CD4-positive, alpha-beta T cell treated with Interleukin-21 for 1 hour (primary cell): Measurements from ENCODE around the gene ARHGDIB.

Experiments used
- DNase-seq: peaks from one replicate; pipeline ENCODE4 v3.0.0-alpha.2; 2020

Gene ARHGDIB

DNA sequence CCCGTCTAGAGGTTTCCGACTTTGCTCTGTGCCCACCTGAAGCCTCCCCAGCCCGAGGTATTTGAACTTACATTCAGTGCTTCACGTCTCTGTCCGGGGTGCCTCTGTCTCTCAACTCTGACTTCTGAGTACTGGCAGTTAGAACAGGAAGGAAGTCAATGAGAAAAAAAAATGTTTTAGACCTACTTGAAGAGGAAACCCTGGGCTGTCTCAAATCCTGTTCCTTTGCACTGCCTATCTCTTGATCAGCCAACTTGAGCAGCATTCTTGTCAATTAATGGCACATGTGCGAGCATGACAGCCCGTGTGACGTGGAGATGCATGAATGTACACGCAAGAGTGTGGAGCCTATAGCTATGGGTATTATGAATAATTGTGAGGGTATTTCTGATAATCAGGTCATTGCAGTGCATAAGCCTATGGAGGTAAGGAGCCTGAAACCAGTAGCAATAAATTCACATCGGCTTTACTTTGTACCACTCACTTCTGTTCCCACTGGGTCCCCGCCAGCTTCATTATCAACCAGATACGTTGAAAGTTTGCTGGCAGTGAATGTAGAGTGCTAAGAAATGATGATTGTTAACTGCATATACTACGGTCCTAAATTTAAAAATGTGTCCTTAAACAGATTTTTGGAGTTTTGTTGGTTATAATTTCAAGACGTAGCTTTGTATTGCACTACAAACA lies at the start of gene ARHGDIB:
TSS of gene ARHGDIB (minus strand) at position 136 of the 687 bp plus-strand sequence. CDS start 10,889 bp downstream, outside the sequence.
- DNase-seq = peak; percentile 94

DNA sequence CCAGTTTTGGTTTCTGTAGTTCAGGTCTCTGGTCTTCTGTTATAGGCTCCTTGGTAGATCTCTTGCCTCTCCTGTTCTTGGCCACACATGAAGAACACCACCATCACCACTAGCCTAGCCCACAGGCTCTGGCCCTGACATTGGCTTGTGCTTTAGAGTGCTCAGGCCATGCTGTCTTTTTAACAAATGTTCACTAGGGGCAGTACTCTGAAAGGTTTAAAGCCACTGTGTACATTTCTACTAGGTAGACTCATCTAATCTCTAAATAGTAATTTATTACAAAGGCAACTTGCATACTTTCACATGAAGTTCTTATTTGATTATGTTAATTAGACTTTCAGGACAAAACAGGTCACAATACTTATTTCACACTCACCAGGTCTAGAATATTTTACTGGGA lies 49.8 kb upstream of the ARHGDIB start:
- no peak for DNase-seq

DNA sequence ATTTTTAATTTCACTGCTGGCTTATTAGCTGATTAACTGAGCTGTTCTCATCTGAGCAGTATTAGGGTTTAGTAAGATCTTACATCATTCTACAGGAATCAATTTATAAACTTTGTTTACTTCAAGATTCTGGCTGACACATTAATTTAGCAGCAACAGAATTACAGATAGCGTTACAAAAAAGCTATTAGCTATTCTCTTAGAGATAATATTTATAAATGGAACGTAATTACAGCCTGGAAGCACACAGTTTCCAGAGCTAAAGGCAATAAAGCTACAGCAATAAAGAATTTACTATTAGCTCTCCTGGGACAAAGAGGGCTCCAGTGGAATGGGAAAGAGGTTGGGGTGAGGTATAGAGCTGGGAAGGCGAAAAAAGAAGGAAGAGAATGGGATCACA lies 46.1 kb upstream of the ARHGDIB start:
- no peak for DNase-seq

DNA sequence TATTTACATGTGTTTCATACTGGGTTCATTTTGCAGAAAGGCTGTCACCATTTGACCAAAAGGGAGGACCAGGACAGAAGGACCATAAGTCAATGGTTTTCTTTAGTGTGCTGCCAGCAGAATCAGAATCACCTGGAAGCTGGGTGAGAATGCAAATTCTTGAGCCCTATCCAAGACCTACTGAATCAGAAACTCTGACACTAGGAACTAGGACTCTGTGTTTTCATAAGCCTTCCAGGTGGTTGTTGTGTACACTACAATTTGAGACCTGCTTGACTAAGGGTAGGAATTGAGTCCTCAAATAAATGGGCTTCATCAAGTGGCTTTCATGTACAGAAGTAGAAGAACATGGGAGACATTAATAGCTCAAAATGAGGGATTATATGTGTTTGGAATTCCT lies 43.7 kb upstream of the ARHGDIB start:
- no peak for DNase-seq

DNA sequence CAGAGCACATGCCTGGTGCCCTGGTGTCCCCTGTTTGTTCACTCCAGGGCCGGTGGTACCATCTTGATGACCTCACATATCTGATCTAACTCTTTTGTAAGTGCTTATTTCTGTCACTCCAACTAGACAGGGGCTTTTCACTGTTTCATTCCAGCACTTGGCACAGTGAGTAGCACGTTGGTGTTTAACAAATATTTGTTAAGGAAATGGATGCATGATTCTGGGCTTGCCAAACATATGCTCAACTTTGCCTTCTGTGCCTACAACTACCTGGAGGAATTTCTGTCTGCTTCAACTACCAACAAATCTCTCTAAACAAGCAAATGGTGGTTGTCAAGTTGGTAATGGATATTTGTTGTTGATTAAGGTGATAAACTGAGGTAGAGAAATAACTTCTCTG lies 43.0 kb upstream of the ARHGDIB start:
- no peak for DNase-seq

DNA sequence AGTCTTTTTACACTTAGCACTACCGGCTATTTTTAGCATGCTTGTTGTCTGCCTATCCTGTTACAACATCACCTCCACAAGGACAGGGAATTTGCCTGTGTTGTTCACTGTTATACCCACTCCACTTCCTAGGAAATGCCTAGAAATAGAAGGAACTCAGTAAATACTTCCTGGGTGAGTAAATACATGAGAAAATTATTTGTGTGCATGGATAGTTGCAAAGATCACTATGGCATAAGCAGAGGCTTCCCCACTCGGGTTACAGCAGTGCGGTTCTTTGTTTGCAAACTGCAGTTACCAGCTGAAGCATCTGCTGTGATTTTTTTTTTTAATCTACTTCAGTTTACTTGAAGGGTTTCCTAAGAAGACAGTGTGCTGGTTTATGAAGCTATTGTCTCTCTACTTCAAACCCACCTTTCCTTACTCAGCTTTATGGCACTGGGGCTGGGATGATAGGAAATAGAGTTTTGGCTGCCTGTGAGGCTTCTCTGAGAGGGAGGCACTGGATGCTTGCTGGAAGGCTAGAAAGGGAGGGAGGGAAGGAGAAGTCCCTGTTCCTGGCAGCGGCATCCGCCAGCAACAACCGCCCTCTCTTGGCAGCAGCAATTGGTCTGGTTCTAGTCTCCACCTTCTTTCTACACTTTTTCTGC lies 40.5 kb upstream of the ARHGDIB start:
- no peak for DNase-seq

DNA sequence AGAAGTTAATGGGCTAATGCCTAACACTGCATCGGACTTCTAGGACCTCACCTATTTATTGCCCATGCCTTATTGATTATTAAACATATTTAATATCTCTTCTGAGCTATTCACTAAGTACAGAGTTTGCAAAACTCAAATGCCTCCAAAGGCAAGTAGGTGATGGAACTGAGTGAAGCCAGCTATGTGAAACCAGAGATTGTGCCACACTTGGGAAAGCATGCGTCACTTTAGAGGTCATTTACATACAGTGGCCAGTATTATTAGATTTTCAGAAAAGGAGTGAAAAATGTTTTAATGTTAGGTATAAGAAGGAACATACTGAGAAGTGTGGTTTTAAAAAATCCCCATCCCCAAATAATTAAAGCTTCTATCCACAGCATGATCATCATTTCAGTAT lies 39.2 kb upstream of the ARHGDIB start:
- DNase-seq = no peak

DNA sequence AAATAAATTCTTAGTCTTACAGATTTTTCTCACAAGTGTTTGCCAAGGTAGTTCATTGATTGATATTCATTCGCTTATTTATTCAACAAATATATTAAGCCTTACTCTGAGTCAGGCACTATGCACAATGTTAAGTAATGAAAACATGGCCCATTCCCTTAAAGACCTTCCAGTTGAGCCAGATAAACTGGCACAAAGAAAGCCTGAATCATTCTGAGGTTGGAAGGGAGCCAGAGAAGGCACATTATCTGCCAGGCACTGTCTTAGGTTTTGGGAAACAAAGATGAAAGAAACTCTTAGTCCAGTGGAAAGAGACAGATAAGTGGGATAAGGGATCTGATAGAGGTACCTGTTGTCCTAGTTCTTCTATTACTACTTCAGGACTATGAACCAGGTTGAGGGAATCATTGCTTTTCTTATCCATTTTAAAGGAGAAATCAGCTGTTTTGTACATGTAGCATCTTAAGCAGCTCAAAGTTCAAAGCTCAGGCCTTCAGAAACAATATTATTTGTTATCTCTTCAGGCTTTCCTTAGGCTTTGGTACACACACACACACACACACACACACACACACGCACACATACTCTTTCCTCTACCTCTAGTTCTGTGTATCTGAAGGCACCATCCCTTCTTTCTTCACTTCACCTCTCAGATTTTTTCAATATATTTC lies 38.4 kb upstream of the ARHGDIB start:
- DNase-seq = no peak

DNA sequence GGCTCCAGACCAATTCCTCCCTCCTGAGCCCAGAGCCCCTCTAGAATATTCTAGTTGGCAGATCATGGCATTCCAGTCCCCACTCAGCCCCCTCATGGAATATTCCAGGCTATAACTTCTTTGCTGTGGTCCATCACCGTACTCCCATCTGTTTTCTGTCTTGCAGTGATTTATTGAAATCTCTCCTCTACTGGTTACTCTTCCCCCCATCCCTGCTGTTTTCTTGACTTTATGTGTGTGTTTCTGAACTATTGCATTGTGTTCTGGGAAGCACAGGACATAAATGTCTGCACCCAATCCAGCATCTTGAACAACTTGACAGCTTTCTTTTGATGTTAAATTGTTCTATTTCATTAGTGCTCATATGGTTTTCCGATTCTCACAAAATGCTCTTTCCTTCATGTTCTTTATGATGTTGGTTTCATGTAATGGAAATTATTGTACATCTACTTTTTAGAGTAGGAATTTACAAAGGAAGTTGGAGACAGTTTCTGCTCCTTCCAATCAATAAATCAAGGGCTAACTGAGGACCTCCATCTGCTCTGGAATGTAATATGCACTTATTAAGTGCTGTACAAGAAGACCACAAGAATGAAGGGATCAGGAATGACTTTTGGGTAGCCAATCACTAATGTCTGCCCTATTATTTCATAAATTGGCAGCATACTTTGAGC lies 37.8 kb upstream of the ARHGDIB start:
- no peak for DNase-seq

DNA sequence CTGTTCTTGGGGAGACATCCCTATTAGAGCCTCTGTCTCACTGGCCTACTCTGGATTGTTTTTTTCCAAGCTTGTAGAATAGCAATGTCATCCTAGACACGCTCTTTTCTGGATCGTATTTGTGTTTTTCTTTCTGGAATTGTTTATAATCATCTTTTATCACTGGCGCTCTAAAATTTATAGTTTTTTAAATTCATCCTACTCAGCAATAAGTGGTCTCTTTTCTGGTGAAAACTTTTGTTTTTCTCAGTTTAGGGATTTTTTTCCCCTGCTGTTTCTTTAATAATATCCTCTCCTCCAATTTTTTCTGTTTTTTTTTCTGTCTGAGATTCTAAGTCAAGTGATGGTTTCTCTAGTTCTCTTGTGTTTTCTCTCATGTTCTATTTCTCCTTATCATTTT lies 36.6 kb upstream of the ARHGDIB start:
- no peak for DNase-seq

DNA sequence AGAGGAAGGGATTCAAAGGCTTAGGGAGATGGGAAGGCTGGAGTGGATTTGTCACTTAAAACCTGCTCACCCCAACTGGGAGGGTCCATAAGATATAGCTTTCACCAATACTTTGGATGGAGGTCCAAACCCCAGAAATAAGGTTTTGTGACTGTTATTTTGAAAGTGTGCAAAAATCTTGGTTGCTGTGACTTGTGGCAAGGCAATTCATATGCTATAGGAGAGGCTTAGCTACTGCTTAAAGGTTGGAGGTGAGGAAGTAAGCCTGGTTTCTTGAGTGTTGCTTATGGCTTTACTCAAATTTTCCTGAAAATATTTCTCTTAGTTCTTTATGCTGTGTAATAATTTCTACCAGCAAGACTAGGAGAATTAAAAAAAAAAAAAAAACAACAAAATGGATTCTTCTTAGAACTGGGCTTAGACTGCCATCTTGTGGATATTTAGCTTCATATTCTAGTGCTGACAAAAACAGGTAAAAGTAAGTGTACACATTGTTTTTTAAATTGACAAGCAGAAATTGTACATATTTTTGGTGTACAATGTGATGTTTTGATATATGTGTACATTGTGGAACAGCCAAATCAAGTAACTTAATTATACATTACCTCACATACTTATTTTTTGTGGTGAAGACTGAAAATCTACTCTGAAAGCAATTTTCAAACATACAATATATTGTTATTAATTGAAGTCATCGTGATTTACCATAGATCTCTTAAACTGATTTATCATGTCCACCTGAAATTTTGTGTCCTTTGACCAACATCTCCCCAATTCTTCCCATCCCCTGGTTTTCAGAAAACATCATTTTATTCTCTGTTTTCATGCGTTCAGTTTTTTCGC lies 34.4 kb upstream of the ARHGDIB start:
- DNase-seq = peak; percentile 71

DNA sequence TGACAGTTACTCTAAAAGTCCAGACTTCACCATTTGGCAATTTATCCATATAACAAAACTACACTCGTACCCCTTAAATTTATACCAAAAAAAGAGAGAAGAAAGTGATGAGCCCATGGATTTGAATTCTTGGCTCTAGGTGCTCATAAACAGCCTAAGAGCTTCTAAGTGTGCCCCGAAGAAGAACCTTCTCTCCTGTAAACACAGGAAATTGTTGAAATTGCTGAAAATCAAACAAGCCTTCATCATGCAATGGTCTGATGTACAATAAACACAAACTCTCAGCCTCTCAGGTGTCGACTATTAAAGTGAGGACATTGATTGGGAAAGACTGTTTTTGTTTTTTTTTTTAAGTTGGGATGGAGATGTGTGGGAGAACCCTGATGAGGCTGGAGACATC lies 33.2 kb upstream of the ARHGDIB start:
- no peak for DNase-seq

DNA sequence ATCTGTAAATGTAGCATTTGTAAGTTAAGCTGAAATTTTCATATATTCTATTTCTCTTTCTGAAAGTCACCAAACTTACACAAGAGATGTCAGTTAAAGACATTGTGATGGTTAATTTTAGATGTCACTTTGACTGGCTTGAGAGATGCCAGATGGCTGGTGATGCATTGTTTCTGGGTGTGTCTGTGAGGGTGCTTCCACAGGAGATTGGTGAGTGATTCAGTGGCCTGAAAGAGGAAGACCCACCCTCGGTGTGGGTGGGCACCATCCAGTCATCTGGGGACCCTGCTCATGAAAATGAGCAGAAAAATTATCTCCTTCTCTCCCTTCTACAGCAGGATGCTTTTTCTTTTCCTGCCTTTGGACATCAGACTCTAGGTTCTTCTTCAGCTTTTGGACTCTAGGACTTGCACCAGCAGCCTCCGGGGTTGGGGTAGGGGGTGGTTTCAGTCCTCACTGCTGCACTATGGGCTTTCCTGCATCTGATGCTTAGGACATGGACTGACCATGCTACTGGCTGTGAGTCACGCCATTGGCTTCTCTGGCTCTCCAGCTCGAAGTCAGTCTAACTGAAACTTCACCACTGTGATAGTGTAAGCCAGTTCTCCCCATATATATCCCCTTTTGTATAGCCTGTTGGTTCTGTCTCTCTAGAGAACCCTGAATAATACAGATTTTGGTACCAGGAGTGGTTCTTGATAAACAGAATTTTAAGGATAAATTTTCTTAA lies 32.3 kb upstream of the ARHGDIB start:
- no peak for DNase-seq

DNA sequence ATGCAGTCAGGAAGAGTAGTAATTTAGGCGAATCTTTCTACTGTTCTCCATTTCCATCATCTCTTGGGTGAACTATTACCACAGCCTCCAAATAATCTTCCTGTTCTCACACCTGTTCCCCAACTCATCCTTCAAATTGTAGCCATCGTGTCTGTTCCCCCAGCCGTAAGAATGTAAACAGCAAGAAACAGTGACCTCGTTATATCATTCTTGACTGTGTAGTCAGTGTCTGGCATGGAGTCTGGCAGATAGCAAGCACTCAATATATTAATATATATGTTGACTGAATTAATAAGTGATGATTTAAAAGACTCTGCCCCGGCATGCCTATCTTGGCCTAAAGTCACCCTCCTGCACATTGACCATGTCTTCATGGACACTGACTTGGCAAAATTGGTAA lies 31.7 kb upstream of the ARHGDIB start:
- no peak for DNase-seq

DNA sequence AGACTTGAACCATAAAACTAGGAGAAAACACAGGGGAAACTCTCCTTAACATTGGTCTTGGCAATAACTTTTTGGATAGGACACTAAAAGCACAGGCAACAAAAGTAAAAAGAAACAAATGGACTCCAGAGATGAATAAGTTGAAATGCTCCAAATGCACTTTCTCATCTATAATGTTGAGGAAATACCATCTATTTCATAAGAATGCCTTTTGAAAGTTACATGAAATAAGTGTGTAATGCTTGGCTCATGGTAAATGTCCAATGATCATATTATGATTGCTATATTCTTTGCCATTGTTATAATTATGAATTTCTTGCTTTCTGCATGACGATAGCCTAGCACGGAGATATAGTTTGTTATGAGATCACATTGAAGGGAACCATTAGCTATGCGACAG lies 31.3 kb upstream of the ARHGDIB start:
- no peak for DNase-seq

DNA sequence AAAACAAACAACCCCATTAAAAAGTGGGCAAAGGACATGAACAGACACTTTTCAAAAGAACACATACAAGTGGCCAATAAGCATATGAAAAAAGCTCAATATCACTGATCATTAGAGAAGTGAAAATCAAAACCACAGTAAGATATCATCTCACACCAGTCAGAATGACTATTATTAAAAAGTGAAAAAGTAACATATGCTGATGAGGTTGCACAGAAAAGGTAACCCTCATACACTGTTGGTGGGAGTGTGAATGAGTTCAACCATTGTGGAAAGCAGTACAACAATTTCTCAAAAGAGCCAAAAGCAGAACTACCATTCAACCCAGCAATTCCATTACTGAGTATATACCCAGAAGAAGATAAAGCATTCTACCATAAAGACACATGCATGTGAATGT lies 29.7 kb upstream of the ARHGDIB start:
- DNase-seq = no peak

DNA sequence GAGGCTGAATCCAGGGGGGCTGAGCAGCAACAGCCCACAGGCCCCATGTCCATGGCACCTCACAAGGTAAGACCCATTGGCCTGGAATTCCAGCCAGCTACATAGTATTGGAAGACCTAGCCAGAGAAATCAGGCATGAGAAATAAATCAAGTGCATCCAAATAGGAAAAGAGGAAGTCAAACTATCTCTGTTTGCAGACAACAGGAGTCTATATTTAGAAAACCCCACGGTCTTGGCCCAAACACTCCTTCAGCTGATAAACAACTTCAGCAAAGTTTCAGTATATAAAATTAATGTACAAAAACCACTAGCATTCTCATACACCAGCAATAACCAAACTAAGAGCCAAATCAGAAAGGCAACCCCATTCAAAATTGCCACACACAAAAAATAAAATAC lies 28.4 kb upstream of the ARHGDIB start:
- no peak for DNase-seq

DNA sequence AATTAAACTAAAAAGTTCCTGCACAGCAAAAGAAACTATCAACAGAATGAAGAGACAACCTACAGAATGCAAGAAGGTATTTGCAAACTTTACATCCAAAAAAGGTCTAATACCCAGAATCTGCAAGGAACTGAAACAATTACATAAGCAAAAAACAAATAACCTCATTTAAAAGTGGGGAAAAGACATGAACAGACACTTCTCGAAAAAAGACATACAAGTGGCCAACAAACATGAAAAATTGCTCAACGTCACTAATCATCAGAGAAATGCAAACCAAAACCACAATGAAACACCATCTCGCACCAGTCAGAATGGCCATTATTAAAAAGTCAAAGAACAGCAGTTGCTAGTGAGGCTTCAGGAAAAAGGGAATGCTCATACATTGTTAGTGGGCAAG lies 26.6 kb upstream of the ARHGDIB start:
- DNase-seq = no peak

DNA sequence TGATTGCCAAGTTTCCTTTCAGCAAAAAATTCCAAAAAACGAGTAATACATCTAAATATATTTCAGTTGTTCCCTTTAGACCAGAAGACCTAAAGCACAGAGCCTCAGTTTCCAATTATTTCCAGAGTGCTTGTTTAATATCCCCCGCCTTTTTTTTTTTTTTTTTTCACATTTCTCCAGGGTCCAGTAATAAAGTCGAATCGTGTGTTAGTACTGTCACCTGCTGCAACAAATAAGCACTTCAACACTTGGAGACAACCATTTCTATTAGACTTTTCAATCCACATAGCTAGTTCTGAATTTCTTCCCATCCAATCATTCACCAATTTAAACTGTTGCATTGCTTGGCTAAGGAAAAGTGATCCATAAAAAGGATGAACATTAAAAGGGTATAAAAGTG lies 25.0 kb upstream of the ARHGDIB start:
- no peak for DNase-seq

DNA sequence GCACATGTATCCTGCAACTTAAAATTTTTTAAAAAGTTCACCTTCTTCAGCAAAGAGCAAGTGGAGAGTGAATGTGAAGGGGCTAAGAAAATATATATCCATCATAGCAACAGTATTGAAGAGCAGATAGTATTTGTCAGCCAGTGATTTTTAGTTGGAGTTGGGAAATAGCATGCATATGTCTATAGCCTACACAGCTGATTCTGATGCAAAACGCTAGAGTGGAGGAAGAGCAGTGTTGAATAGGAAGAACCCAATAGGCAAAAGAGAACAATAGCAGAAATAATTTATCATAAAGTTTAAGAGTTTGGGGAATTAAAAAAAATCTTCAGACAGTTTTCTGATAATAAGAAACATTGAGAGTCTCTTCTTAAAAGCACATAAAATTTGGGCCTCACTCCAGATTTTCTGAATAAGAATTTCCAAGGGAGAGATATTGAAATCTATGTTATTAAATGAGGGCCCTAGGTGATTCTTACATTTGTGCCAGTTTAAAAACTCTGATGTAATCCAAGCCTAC lies 23.4 kb upstream of the ARHGDIB start:
- DNase-seq = no peak

DNA sequence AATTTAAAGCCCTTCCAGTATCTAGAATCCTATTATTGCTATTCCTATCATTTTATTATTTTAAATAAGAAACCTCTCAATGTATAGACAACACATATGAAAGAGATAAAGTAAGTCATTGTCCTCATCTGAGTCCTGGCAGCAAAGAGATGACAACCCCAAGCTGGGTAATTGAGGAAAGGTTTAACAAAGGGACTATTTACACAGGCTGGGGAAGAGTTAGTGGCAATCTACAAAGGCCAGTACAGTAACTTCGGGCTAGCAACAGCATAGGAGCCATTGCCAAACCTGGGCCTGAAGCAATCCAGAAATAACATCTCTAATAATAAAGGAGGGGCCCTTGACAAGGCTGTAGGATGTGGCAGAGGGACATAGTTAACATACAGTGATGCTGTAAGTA lies 22.6 kb upstream of the ARHGDIB start:
- no peak for DNase-seq

DNA sequence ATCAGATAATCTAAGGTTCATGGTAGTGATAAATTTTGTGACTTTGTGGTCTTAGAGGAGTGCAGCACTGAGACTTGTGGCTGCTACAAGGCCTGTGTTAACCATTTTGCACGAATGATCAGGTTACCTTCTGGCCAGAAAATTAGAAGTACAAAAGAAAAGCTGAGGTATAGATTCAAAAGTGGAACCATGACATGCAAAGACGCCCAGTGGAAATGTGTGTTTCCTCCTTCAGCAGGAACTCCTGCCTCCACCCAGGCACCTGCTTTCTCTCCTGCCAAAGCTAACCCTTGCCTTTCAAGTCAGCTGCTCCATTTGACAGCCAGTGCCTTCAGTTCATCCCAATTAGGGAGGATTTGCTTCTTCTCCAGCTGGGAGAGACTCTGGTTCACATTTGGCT lies 21.6 kb upstream of the ARHGDIB start:
- no peak for DNase-seq
